ENCODE measurements around the gene ENTHD1. TPM values are rescaled to one million over a fixed set of nuclear protein-coding genes. Genes with fewer than 3 reads are reported as not detected.

ENTHD1 gene
- total RNA-seq, 1 experiment from 2014 or later, result not detected

DNA sequence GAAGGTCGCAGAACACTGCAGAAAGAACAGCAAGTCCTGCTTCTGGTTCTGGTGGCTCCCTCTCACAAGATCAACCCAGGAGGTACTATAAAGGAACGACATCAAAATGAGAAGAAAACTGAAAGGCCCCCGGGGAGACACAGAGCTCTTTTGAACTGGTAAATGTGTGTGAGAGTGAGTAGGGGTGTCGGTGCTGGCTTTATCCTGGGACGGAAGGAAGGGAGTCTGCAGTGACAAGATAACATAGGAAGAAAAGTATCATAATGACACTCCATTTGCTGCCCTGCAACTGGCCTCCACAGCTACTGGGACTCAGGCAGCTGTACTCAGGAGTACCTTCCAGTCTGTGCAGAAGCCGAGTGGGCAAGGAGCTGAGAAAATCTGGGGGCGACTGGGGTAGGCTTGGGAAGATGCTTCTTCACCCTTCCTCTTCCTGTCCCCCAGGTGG lies 60.9 kb downstream of the ENTHD1 start:
- H4K5ac ChIP-seq (ENCODE audit: insufficient read length, low read depth, low read length), result no peak overlapping the region
- no peaks in the 10 kb centered on the region for H3K23me2 ChIP-seq (ENCODE audit: insufficient read length, low read depth, low read length, poor library complexity, severe bottlenecking)
- Mint-ChIP-seq H3K27me3 (ENCODE audit: low read depth) (peaks cover 14% of the 10 kb centered on the region), H3K27ac (no peak overlapping the region), H3K36me3 (ENCODE audit: insufficient read depth in 1 of 3, low read depth in 3 of 3) (no peaks in the 10 kb centered on the region), H3K9me3 (no peaks in the 10 kb centered on the region), H3K4me1 (peaks cover 4 to 11% of the 10 kb centered on the region in 2 experiments), H3K4me3 (no peak overlapping the region)
- DNase-seq, result no peak
- H2AK5ac ChIP-seq (ENCODE audit: insufficient read length, low read length), result no peak overlapping the region
- H3K4me1 ChIP-seq (ENCODE audit: insufficient read depth, low read length), result no peaks in the 10 kb centered on the region
- H3K4ac ChIP-seq (ENCODE audit: low read depth, low read length), result no peak overlapping the region
- no peak overlapping the region for H2BK120ac ChIP-seq (ENCODE audit: low read depth, low read length, poor library complexity, severe bottlenecking)
- H2BK12ac ChIP-seq (ENCODE audit: insufficient read length, low read depth, low read length), result no peak overlapping the region
- no peak overlapping the region for H3K27ac ChIP-seq (ENCODE audit: insufficient read length, low read depth, low read length)
- TF ChIP-seq, protein P1, sequence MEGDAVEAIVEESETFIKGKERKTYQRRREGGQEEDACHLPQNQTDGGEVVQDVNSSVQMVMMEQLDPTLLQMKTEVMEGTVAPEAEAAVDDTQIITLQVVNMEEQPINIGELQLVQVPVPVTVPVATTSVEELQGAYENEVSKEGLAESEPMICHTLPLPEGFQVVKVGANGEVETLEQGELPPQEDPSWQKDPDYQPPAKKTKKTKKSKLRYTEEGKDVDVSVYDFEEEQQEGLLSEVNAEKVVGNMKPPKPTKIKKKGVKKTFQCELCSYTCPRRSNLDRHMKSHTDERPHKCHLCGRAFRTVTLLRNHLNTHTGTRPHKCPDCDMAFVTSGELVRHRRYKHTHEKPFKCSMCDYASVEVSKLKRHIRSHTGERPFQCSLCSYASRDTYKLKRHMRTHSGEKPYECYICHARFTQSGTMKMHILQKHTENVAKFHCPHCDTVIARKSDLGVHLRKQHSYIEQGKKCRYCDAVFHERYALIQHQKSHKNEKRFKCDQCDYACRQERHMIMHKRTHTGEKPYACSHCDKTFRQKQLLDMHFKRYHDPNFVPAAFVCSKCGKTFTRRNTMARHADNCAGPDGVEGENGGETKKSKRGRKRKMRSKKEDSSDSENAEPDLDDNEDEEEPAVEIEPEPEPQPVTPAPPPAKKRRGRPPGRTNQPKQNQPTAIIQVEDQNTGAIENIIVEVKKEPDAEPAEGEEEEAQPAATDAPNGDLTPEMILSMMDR (conservative IDR thresholded peaks at IDR 0.05), result no peak
- no peaks in the 10 kb centered on the region for H3K79me1 ChIP-seq (ENCODE audit: insufficient read depth, low read depth, low read length, poor library complexity, severe bottlenecking)
- H3T11ph ChIP-seq (ENCODE audit: low read length), result no peak overlapping the region
- no peak overlapping the region for H2BK15ac ChIP-seq (ENCODE audit: low read depth, low read length)
- no peak overlapping the region for H2AFZ ChIP-seq (ENCODE audit: low read length)
- H2BK20ac ChIP-seq (ENCODE audit: low read depth, low read length, poor library complexity, severe bottlenecking), result no peak overlapping the region
- no peak overlapping the region for H3K23ac ChIP-seq (ENCODE audit: insufficient read length, low read depth, low read length)
- H4K91ac ChIP-seq (ENCODE audit: insufficient read length, low read depth, low read length), result no peak overlapping the region
- no peak overlapping the region for H3K9ac ChIP-seq (ENCODE audit: extremely low read depth, insufficient read length, low read length)
- H3K56ac ChIP-seq (ENCODE audit: insufficient read length, low read depth, low read length), result no peak overlapping the region
- H4K8ac ChIP-seq (replicated peaks; ENCODE audit: insufficient read length, low read depth, low read length), result no peak overlapping the region
- no peak overlapping the region for H2BK5ac ChIP-seq (ENCODE audit: insufficient read length, low read length)
- H3K9me3 ChIP-seq (ENCODE audit: control insufficient read depth, low read depth, low read length), result no peaks in the 10 kb centered on the region
- no peaks in the 10 kb centered on the region for H4K20me1 ChIP-seq (ENCODE audit: control insufficient read depth, insufficient read depth, insufficient read length)
- H3K4me2 ChIP-seq (ENCODE audit: insufficient read depth, insufficient read length, low read length), result no peak overlapping the region
- no peak overlapping the region for H3K18ac ChIP-seq (ENCODE audit: insufficient read length, low read depth, low read length)
- H3K27me3 ChIP-seq (ENCODE audit: insufficient read depth, low read length), result no peaks in the 10 kb centered on the region
- H3K79me2 ChIP-seq (ENCODE audit: insufficient read depth, low read length), result no peaks in the 10 kb centered on the region
- no CpG with 5 or more reads among the region's 7 CpGs for WGBS (ENCODE audit: extremely low coverage, insufficient read length, low lambda C conversion rate)
- H3K14ac ChIP-seq (ENCODE audit: insufficient read depth, low read length), result no peak overlapping the region
